ENCODE results near the gene TESMIN.

Gene TESMIN

GRCh38 chr11:68661697-68662603 lies 89.4 kb downstream of the TESMIN start:
- TF ChIP-seq CTCF (conservative IDR thresholded peaks at IDR 0.05) (no peak), ZFX (IDR thresholded peaks at IDR 0.05) (no peak)

GRCh38 chr11:68661014-68661413 lies 90.3 kb downstream of the TESMIN start:
- no peak overlapping the region for H3K27ac ChIP-seq
- TF ChIP-seq CTCF (conservative IDR thresholded peaks at IDR 0.05) (no peak), ZFX (IDR thresholded peaks at IDR 0.05) (no peak)

More at GRCh38 chr11:68661697-68662603, 89.4 kb downstream of the TESMIN start:
- no peak overlapping the region for H3K27ac ChIP-seq

- no peak for TF ChIP-seq CTCF (conservative IDR thresholded peaks at IDR 0.05)
- no peak for TF ChIP-seq ZFX (IDR thresholded peaks at IDR 0.05)
- H3K27ac ChIP-seq = no peak overlapping the region
These were observed 91.1 kb downstream of the TESMIN start for GRCh38 chr11:68660066-68660810.

- H3K27ac ChIP-seq = no peak overlapping the region
- TF ChIP-seq ZFX (IDR thresholded peaks at IDR 0.05) = no peak
- TF ChIP-seq CTCF (conservative IDR thresholded peaks at IDR 0.05) = no peak
These were observed 92.0 kb downstream of the TESMIN start for GRCh38 chr11:68659158-68659921.

GRCh38 chr11:68658661-68659060 lies 92.7 kb downstream of the TESMIN start:
- H3K27ac ChIP-seq = no peak overlapping the region
- TF ChIP-seq ZFX (IDR thresholded peaks at IDR 0.05) (no peak), CTCF (conservative IDR thresholded peaks at IDR 0.05) (no peak)

GRCh38 chr11:68658097-68658496 lies 93.2 kb downstream of the TESMIN start:
- H3K27ac ChIP-seq = no peak overlapping the region
- TF ChIP-seq CTCF (conservative IDR thresholded peaks at IDR 0.05) (no peak), ZFX (IDR thresholded peaks at IDR 0.05) (no peak)
